Cardiac muscle cell (in vitro differentiated cells and primary cell): Measurements from ENCODE around the gene RFX2. TPM values are rescaled to one million over a fixed set of nuclear protein-coding genes. Genes with fewer than 3 reads are reported as not detected.
A peak's percentile ranks its signal among the peaks of the same experiment; 100 is the strongest.

Experiments used
- DNase-seq, 2 donors: peaks; one replicate each; pipeline versions ENCODE4 v3.0.0 to v3.0.0-alpha.2; 2010 to 2017; ENCODE audit warnings: low read depth in 1 of 2, low spot score in 1 of 2
- H3K27ac ChIP-seq: fragments of 200-600 bp; sonication (generic); 2 replicates; pipeline ENCODE4 v1.5.1; 2016
- H3K27me3 ChIP-seq: fragments of 200-600 bp; sonication (generic); 2 replicates; pipeline ENCODE4 v1.6.0; 2016; ENCODE audit warnings: control low read depth
- H3K36me3 ChIP-seq: fragments of 200-600 bp; sonication (generic); 2 replicates; pipeline ENCODE4 v1.5.1; 2016; ENCODE audit warnings: control low read depth
- H3K4me1 ChIP-seq: fragments of 200-600 bp; sonication (generic); 2 replicates; pipeline ENCODE4 v1.8.1; 2017; ENCODE audit warnings: low read depth, mild to moderate bottlenecking, mixed run types
- H3K4me3 ChIP-seq: fragments of 200-600 bp; sonication (generic); 2 replicates; pipeline ENCODE4 v1.5.1; 2016; ENCODE audit warnings: mild to moderate bottlenecking
- H3K9me3 ChIP-seq: fragments of 200-600 bp; sonication (generic); 2 replicates; pipeline ENCODE4 v1.5.1; 2017; ENCODE audit warnings: low read depth, mild to moderate bottlenecking, control low read depth
- CTCF ChIP-seq: IDR thresholded peaks from 2 replicates; pipeline ENCODE4 v1.5.1; 2012; ENCODE audit warnings: low read depth, mild to moderate bottlenecking, low read length
- polyA plus RNA-seq: library from polyadenylated mRNA; unstranded; fragments of >200 nt; fragmentation: Nextera tagmentation; extraction: Ambion mirVana; gene quantifications from 2 replicates; pipeline ENCODE4 v1.2.1, GENCODE V29; 2016
- total RNA-seq: library from RNA; depleted of rRNA; stranded (reverse); fragments of >200 nt; gene quantifications from 2 replicates; pipeline ENCODE4 v1.2.3, GENCODE V29; 2016

Gene RFX2
- total and polyA plus RNA-seq, 2 experiments from 2014 or later = 3.0 to 3.9 TPM

DNA sequence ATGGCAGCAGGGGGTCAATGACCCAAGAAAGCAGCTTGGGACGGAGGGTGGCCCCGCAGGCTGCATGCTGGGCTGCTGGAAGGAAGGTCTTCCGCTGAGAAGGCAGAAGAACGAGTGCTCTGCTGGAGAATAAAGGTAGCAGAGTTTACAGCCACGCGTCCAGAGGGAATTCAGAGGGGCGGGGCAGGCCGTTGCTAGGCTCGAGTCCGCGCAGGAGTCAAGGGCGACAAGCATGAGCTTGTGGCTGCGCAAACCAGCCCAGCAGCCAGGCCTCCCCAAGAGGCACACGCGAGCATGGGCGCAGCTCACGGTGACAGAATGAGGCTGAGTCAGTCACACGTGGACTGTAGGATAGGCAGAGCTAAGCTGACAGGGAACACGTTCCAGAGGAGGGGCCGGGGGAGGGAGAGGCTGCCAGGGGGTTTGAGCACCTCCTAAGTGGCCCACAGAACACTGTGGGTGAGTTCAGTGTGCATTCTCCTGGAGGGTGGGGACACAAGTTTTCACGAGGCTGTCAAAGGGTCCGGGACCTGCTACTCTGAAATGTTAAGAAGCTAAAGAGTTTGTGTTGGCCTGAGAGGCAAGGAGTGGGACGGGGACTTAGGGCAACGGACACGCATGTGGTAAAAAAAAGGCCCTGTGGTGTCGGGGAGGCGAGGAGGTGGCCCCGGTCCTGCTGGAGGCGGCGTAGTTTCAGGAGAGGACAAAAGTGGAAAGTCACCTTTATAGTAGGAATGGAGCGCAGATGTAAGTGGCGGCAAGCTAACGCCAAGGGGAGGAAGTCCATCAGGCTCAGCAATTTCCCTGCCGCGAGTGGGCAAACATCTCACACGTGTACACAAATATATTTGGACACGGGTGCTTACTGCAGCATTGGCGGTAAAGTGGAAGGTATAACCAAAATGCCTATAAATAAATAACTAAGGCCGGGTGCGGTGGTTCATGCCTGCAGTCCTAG, 17.7 kb downstream of the RFX2 start:
- Histone ChIP-seq H3K36me3 (no peaks in the 10 kb centered on the region), H3K4me1 (peaks cover 9% of the 10 kb centered on the region), H3K27ac (no peak overlapping the region), H3K4me3 (no peak overlapping the region), H3K9me3 (no peaks in the 10 kb centered on the region), H3K27me3 (no peaks in the 10 kb centered on the region)
- peak; percentile 77 to 78 for DNase-seq
- no peak for TF ChIP-seq CTCF

DNA sequence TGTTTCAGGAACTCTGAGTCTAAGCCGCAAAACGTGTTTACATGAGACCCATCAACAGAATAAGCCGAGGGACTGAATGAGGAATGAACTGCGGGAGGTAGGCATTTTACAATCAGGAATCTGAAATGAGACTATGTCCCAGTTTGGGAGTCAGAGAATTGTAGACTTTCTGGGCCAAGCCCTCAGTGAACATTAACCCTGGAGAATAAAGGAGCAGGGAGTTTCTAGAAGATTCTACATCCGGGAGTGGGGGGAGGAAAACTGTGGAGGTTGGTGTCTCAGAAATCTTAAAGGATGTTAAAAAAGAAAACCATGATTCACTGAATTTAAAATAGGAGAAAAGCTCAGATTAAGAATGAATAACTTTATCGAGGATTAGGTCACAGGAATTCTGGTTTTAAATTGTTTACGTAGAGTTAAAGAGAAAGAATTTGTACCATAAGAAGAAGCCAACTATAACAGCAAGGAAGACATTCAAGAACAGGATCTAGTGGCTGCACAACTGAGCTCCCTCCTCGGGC, 18.5 kb downstream of the RFX2 start:
- Histone ChIP-seq H3K9me3 (no peaks in the 10 kb centered on the region), H3K36me3 (no peaks in the 10 kb centered on the region), H3K27me3 (no peaks in the 10 kb centered on the region), H3K4me1 (peaks cover 13% of the 10 kb centered on the region), H3K27ac (no peak overlapping the region), H3K4me3 (no peak overlapping the region)
- peak in 1 of 2 donors; percentile 30 for DNase-seq
- no peak for TF ChIP-seq CTCF

DNA sequence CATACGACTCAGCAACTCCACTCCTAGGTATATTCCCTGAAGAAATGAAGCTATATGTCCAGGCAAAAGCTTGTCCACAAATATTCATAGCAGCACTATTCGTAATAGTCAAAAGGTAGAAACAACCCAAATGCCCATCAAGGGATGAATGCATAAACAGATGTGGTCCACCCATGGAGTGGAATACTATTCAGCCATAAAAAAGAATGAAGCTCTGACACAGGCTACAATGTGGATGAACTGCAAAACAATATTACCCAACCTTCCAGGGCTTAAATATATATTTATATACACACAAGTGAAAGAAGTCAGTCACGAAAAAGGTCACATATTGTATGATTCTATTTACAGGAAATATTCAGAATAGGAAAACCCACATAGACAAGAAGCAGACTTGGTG, 19.7 kb downstream of the RFX2 start:
- Histone ChIP-seq H3K4me1 (peaks cover 14% of the 10 kb centered on the region), H3K27me3 (no peaks in the 10 kb centered on the region), H3K9me3 (no peaks in the 10 kb centered on the region), H3K27ac (no peak overlapping the region), H3K36me3 (no peaks in the 10 kb centered on the region), H3K4me3 (no peak overlapping the region)
- no peak for DNase-seq
- TF ChIP-seq CTCF = no peak

DNA sequence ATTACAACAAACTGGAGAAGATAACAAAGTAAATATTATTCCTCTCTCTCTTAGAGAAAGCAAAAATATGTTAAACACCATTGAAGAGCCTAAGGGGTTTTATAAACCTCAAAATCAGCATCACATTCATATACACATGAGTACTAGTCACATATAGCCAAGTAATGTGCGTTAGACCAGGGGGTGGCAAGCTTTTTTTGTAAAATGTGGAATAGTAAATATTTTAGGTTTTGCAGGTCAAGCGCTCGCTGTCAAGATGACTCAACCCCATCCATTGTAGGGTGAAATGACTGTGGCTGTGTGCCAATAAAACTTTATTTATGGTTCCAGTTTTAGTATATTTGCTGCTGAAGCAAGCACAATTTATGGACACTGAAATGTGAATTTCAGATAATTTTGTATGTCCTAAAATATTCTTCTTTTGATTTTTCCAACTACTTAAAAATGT, 21.7 kb downstream of the RFX2 start:
- no peak overlapping the region for H3K4me3 ChIP-seq
- no peaks in the 10 kb centered on the region for H3K9me3 ChIP-seq
- H3K27ac ChIP-seq = no peak overlapping the region
- peak in 1 of 2 donors; percentile 34 for DNase-seq
- no peak for TF ChIP-seq CTCF
- H3K4me1 ChIP-seq = peaks cover 14% of the 10 kb centered on the region
- no peaks in the 10 kb centered on the region for H3K36me3 ChIP-seq
- H3K27me3 ChIP-seq = no peaks in the 10 kb centered on the region

DNA sequence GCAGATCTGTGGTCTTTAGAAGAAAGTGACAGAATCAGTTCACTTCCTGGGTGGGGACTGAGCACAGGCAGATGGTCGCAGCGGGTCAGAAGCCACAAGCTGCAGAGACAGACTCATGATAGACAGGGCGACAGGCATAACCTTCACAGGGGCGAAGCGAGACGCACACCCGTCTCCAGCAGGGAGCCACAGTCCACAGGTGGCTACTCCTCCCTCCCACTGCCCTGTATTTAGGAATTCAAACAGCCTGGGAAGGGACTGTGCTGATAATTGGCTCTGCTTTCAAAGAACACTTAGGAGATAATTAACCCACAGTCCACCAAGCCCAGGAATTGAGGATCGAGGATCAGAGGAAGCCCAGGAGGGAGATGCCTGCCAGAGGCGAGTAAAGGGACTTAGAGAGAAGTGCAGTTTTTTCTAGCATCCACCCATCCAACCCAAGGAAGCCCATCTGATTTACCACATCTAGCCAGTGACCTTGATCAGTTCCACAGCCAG, 23.2 kb downstream of the RFX2 start:
- Histone ChIP-seq H3K27me3 (no peaks in the 10 kb centered on the region), H3K27ac (no peak overlapping the region), H3K36me3 (no peaks in the 10 kb centered on the region), H3K9me3 (no peaks in the 10 kb centered on the region), H3K4me3 (no peak overlapping the region), H3K4me1 (peaks cover 7% of the 10 kb centered on the region)
- no peak for TF ChIP-seq CTCF
- DNase-seq = no peak
